Osteoblast (primary cell): ENCODE measurements around the gene NTN4. TPM values are rescaled to one million over a fixed set of nuclear protein-coding genes. Genes with fewer than 3 reads are reported as not detected.

Experiments used
- small RNA-seq: library from RNA; depleted of rRNA; stranded (forward); fragments of <200 nt; gene quantifications from one replicate; pipeline ENCODE3, GENCODE V24; 2012
- total RNA-seq: library from RNA; depleted of rRNA; stranded (reverse); fragments of >200 nt; gene quantifications from 2 replicates; pipeline ENCODE4 v1.2.3, GENCODE V29; 2012

The NTN4 gene
- total RNA-seq, 1 donor: 47.8 TPM

Small RNAs within 50 kb of the gene (small RNA-seq; reads per million reads assigned to genes)
- gene RF00019: not detected
- not detected for gene RNU6-247P

Other genes starting within 250 kb of the NTN4 start
- under 0.01 and 0.36 TPM in 2 replicates for gene USP44, start 239.3 kb downstream of the NTN4 start, total RNA-seq
- 6.2 and 6.8 TPM in 2 replicates for gene SNRPF, start 68.2 kb upstream of the NTN4 start, total RNA-seq
- gene CCDC38, start 151.8 kb upstream of the NTN4 start, total RNA-seq: under 0.01 TPM in 2 replicates
- 0.29 and 0.36 TPM in 2 replicates for gene AMDHD1, start 152.6 kb upstream of the NTN4 start, total RNA-seq
- 0.29 and 0.36 TPM in 2 replicates for gene HAL, start 205.6 kb upstream of the NTN4 start, total RNA-seq
- 73.8 and 83.4 TPM in 2 replicates for gene LTA4H, start 244.8 kb upstream of the NTN4 start, total RNA-seq